ES-I3 (cell line): Measurements from ENCODE around the gene CADM1.

Experiments
- H3K36me3 ChIP-seq: 2 replicates; pipeline ENCODE4 v1.6.1; 2013; ENCODE audit warnings: mild to moderate bottlenecking, low read length, control low read depth, moderate library complexity; ENCODE audit not compliant: insufficient read depth
- H3K4me1 ChIP-seq: 2 replicates; pipeline ENCODE4 v1.6.1; 2013; ENCODE audit warnings: mild to moderate bottlenecking, control low read depth, low read length; ENCODE audit not compliant: insufficient read depth
- H3K9ac ChIP-seq: 2 replicates; pipeline ENCODE4 v1.6.1; 2013; ENCODE audit warnings: low read depth, mild to moderate bottlenecking, low read length, moderate library complexity
- H3K9me3 ChIP-seq: 2 replicates; pipeline ENCODE4 v1.6.1; 2013; ENCODE audit warnings: mild to moderate bottlenecking, low read length, moderate library complexity; ENCODE audit not compliant: control insufficient read depth, insufficient read depth

CADM1 gene

DNA sequence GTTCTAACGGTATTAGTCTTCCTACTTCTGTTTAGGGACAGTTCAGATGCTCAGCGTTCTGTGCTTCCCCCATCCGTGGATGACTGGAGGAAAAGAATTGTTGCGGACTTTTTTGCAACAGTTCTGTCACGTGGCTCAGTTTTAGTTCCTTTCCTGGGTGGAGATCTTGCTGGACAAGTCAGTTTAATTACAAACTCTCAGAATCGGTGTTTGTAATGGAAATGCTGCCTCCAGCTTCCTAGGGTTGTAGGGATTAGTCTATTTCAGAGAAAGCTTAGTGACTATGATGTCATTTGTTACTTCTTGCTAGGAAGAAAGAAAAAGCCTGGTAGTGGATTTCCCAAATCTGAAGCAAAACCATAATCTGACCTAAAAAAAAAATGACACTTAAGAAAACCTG, 320.4 kb downstream of the CADM1 start:
- Histone ChIP-seq H3K9ac (no peak overlapping the region), H3K36me3 (no peaks in the 10 kb centered on the region), H3K9me3 (no peaks in the 10 kb centered on the region), H3K4me1 (no peaks in the 10 kb centered on the region)

DNA sequence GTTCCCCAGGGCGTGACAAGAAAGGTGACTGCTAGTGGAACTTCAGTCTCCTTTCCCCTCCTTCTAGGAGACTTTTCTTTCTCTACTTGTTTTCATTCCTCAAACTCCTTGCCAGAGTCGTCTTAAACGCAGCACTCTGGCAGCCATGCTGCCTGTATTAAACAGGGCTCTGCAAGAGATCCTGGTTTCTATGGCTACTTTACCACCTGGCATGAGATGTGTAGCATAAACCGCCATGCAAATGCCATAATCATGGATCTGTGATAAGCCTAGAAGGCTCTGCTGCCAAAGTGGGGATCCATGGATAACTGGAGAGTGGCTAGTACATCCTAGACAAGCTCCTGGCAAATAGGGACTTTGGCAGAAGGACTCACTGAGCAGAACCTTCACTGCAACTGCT, 321.1 kb downstream of the CADM1 start:
- Histone ChIP-seq H3K9me3 (no peaks in the 10 kb centered on the region), H3K4me1 (no peaks in the 10 kb centered on the region), H3K36me3 (no peaks in the 10 kb centered on the region), H3K9ac (no peak overlapping the region)

DNA sequence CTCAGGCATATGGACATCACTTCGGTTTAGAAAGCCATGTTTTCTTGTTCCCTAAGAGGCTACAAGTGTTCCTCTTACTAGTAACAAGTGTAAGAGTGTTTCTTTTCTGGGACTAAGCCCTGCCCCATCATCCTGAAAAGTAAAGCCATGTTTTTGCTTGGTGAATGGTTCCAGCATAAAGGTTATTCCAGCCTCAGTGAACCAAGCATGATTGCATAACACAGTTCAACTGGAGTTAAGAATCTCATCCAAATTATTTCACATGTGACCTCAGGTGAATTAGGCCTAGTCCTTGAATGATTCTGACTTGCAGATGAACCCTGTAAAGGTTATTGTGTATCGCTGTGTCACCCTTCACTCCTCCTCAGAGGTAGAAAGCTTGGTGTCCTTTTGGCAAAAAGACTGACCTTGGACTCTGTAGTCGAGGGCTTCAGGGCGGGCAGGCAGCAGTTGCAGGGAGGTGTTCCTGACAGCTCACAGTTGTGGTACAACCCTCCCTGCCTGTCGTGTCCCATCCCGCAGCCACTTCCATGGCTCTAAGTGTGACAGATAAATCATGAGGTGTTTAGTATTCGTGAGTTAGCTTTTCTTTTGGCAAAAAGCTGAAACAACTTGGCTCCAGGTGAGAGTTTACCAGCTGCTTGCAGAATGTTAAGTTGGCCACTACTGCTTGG, 321.8 kb downstream of the CADM1 start:
- Histone ChIP-seq H3K4me1 (no peaks in the 10 kb centered on the region), H3K36me3 (no peaks in the 10 kb centered on the region), H3K9me3 (no peaks in the 10 kb centered on the region), H3K9ac (no peak overlapping the region)

- Histone ChIP-seq H3K4me1 (no peaks in the 10 kb centered on the region), H3K36me3 (no peaks in the 10 kb centered on the region), H3K9me3 (no peaks in the 10 kb centered on the region), H3K9ac (no peak overlapping the region)
Measured at GRCh38 chr11:115181538-115181937, 322.7 kb downstream of the CADM1 start.

DNA sequence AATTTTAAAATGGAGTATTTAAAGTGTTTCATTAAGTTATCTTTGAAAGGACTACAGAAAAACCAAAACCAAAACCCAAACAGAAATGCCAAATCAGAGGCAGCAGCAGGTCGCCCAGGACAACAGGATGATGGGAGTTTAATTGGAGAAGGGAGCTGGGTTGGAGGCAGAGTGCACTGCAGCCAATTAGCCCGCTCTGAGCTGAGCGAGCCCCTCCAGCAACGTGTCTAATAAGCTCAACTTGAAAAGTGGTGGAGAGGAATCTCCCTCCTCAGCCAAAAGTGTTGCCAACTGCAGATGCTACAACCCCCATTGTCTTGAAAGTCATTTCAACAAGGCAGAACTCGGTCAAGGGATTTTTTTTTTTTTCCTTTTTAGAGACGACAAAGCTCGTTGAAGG, 323.9 kb downstream of the CADM1 start:
- no peak overlapping the region for H3K9ac ChIP-seq
- H3K4me1 ChIP-seq = no peaks in the 10 kb centered on the region
- H3K9me3 ChIP-seq = no peaks in the 10 kb centered on the region
- no peaks in the 10 kb centered on the region for H3K36me3 ChIP-seq

DNA sequence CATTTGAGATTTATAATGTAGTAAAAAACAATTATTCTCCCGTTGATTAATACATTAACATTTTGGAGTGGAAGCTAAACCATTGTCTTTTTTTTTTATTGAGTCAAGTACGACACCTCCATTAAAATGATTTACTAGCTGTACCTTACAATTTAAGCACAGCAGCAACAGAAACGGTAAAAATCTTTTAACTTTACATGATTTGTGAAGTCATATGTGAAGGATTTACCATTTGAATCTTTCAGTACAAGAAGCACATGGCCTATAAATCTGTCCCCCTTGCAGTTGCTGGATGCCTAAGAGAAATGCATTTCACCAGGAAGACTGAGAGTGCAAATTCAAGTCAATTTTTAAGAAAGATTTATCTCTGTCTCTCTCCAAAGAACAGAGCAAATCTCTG, 324.6 kb downstream of the CADM1 start:
- Histone ChIP-seq H3K9me3 (no peaks in the 10 kb centered on the region), H3K36me3 (no peaks in the 10 kb centered on the region), H3K4me1 (no peaks in the 10 kb centered on the region), H3K9ac (no peak overlapping the region)

GRCh38 chr11:115178705-115179104, 325.5 kb downstream of the CADM1 start:
- Histone ChIP-seq H3K4me1 (no peaks in the 10 kb centered on the region), H3K9ac (no peak overlapping the region), H3K36me3 (no peaks in the 10 kb centered on the region), H3K9me3 (no peaks in the 10 kb centered on the region)

DNA sequence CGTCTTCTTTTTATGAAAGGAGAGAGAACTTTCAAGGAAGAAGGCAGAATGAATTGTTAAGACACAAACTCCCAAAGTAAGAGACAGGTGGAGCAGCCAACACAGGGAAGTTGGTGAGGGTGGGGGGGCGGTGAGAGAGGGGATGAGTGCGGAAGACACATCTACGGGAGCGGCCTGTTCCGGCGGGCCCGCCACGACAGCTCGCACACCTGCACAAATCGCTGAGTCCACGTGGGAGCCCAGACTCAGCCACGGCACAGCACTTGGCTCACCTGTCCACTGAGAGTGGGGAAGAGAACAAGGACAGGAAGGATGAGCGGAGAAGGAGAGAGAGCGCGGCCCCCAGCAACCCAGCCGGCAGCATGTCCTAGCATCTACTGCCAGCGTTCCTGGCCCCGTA, 331.1 kb downstream of the CADM1 start:
- Histone ChIP-seq H3K36me3 (no peaks in the 10 kb centered on the region), H3K9me3 (no peaks in the 10 kb centered on the region), H3K9ac (no peak overlapping the region), H3K4me1 (peaks cover 4% of the 10 kb centered on the region; the same call in 1 of the 2 replicates)

- H3K9me3 ChIP-seq = no peaks in the 10 kb centered on the region
- peaks cover 10% of the 10 kb centered on the region for H3K4me1 ChIP-seq
- H3K36me3 ChIP-seq = no peaks in the 10 kb centered on the region
- no peak overlapping the region for H3K9ac ChIP-seq
Measured at GRCh38 chr11:115170133-115170815, 333.9 kb downstream of the CADM1 start.

GRCh38 chr11:115169251-115169650, 335.0 kb downstream of the CADM1 start:
- Histone ChIP-seq H3K4me1 (peaks cover 19% of the 10 kb centered on the region), H3K36me3 (no peaks in the 10 kb centered on the region), H3K9me3 (no peaks in the 10 kb centered on the region)

GRCh38 chr11:115168686-115169085, 335.5 kb downstream of the CADM1 start:
- no peak overlapping the region for H3K9ac ChIP-seq
- H3K4me1 ChIP-seq = peaks cover 24% of the 10 kb centered on the region
- no peaks in the 10 kb centered on the region for H3K36me3 ChIP-seq
- H3K9me3 ChIP-seq = no peaks in the 10 kb centered on the region

More at GRCh38 chr11:115169251-115169650, 335.0 kb downstream of the CADM1 start:
- H3K9ac ChIP-seq = no peak overlapping the region

GRCh38 chr11:115168229-115168671, 336.0 kb downstream of the CADM1 start:
- no peaks in the 10 kb centered on the region for H3K36me3 ChIP-seq
- no peak overlapping the region for H3K9ac ChIP-seq
- H3K4me1 ChIP-seq = peaks cover 27% of the 10 kb centered on the region
- H3K9me3 ChIP-seq = no peaks in the 10 kb centered on the region

- Histone ChIP-seq H3K4me1 (peaks cover 29% of the 10 kb centered on the region), H3K9ac (no peak overlapping the region), H3K36me3 (no peaks in the 10 kb centered on the region), H3K9me3 (no peaks in the 10 kb centered on the region)
Measured at GRCh38 chr11:115167456-115167855, 336.8 kb downstream of the CADM1 start.

GRCh38 chr11:115166820-115167219, 337.4 kb downstream of the CADM1 start:
- Histone ChIP-seq H3K9ac (no peak overlapping the region), H3K4me1 (peaks cover 36% of the 10 kb centered on the region), H3K9me3 (no peaks in the 10 kb centered on the region), H3K36me3 (no peaks in the 10 kb centered on the region)

GRCh38 chr11:115164774-115165173, 339.4 kb downstream of the CADM1 start:
- Histone ChIP-seq H3K36me3 (no peaks in the 10 kb centered on the region), H3K4me1 (peaks cover 33% of the 10 kb centered on the region), H3K9me3 (no peaks in the 10 kb centered on the region), H3K9ac (no peak overlapping the region)
